ENCODE data around the gene SULF2.

The SULF2 gene

GRCh38 chr20:47691625-47692024 is 93.7 kb downstream of the SULF2 start:
- H3K27me3 Mint-ChIP-seq, result no peaks in the 10 kb centered on the region
- no peak overlapping the region for H3K4me3 Mint-ChIP-seq

GRCh38 chr20:47689731-47690130 is 95.5 kb downstream of the SULF2 start:
- Mint-ChIP-seq H3K27me3 (no peaks in the 10 kb centered on the region), H3K27ac (no peak overlapping the region), H3K4me3 (no peak overlapping the region), H3K4me1 (ENCODE audit: low read depth) (no peaks in the 10 kb centered on the region), H3K9me3 (ENCODE audit: low read depth) (peaks cover 10% of the 10 kb centered on the region), H3K36me3 (peaks cover 8% of the 10 kb centered on the region)

More at GRCh38 chr20:47691625-47692024, 93.7 kb downstream of the SULF2 start:
- Mint-ChIP-seq H3K9me3 (ENCODE audit: low read depth) (peaks cover 10% of the 10 kb centered on the region), H3K27ac (no peak overlapping the region), H3K36me3 (peaks cover 8% of the 10 kb centered on the region), H3K4me1 (ENCODE audit: low read depth) (peaks cover 3% of the 10 kb centered on the region)

- Mint-ChIP-seq H3K9me3 (ENCODE audit: low read depth) (peaks cover 10% of the 10 kb centered on the region), H3K27ac (no peak overlapping the region)
Observed at GRCh38 chr20:47688385-47689381, 96.6 kb downstream of the SULF2 start.

GRCh38 chr20:47687095-47687987 is 97.9 kb downstream of the SULF2 start:
- Mint-ChIP-seq H3K36me3 (peaks cover 8% of the 10 kb centered on the region), H3K9me3 (ENCODE audit: low read depth) (peaks cover 6% of the 10 kb centered on the region), H3K27ac (no peak overlapping the region), H3K27me3 (no peaks in the 10 kb centered on the region), H3K4me1 (ENCODE audit: low read depth) (no peaks in the 10 kb centered on the region), H3K4me3 (no peak overlapping the region)

More at GRCh38 chr20:47688385-47689381, 96.6 kb downstream of the SULF2 start:
- H3K4me1 Mint-ChIP-seq (ENCODE audit: low read depth), result no peaks in the 10 kb centered on the region
- H3K36me3 Mint-ChIP-seq, result peaks cover 8% of the 10 kb centered on the region
- no peaks in the 10 kb centered on the region for H3K27me3 Mint-ChIP-seq
- H3K4me3 Mint-ChIP-seq, result no peak overlapping the region

GRCh38 chr20:47686545-47686944 is 98.7 kb downstream of the SULF2 start:
- Mint-ChIP-seq H3K4me3 (no peak overlapping the region), H3K27me3 (no peaks in the 10 kb centered on the region), H3K27ac (no peak overlapping the region), H3K9me3 (ENCODE audit: low read depth) (peaks cover 6% of the 10 kb centered on the region), H3K4me1 (ENCODE audit: low read depth) (no peaks in the 10 kb centered on the region), H3K36me3 (peaks cover 8% of the 10 kb centered on the region)

- no peaks in the 10 kb centered on the region for H3K4me1 Mint-ChIP-seq (ENCODE audit: low read depth)
- H3K9me3 Mint-ChIP-seq (ENCODE audit: low read depth), result no peaks in the 10 kb centered on the region
- H3K27ac Mint-ChIP-seq, result no peak overlapping the region
- no peak overlapping the region for H3K4me3 Mint-ChIP-seq
- no peaks in the 10 kb centered on the region for H3K27me3 Mint-ChIP-seq
- no peaks in the 10 kb centered on the region for H3K36me3 Mint-ChIP-seq
Observed at GRCh38 chr20:47684306-47685080, 100.8 kb downstream of the SULF2 start.

- Mint-ChIP-seq H3K4me3 (no peak overlapping the region), H3K36me3 (no peaks in the 10 kb centered on the region), H3K4me1 (ENCODE audit: low read depth) (no peaks in the 10 kb centered on the region), H3K9me3 (ENCODE audit: low read depth) (no peaks in the 10 kb centered on the region), H3K27me3 (no peaks in the 10 kb centered on the region), H3K27ac (no peak overlapping the region)
Observed at GRCh38 chr20:47682916-47683315, 102.4 kb downstream of the SULF2 start.

GRCh38 chr20:47682028-47682783 is 103.1 kb downstream of the SULF2 start:
- Mint-ChIP-seq H3K27me3 (no peaks in the 10 kb centered on the region), H3K4me3 (no peak overlapping the region), H3K27ac (no peak overlapping the region), H3K4me1 (ENCODE audit: low read depth) (no peaks in the 10 kb centered on the region), H3K36me3 (no peaks in the 10 kb centered on the region), H3K9me3 (ENCODE audit: low read depth) (no peaks in the 10 kb centered on the region)

GRCh38 chr20:47680804-47681529 is 104.3 kb downstream of the SULF2 start:
- Mint-ChIP-seq H3K4me1 (ENCODE audit: low read depth) (no peaks in the 10 kb centered on the region), H3K9me3 (ENCODE audit: low read depth) (no peaks in the 10 kb centered on the region)

GRCh38 chr20:47679462-47679861 is 105.8 kb downstream of the SULF2 start:
- no peaks in the 10 kb centered on the region for H3K4me1 Mint-ChIP-seq (ENCODE audit: low read depth)
- no peaks in the 10 kb centered on the region for H3K9me3 Mint-ChIP-seq (ENCODE audit: low read depth)

More at GRCh38 chr20:47680804-47681529, 104.3 kb downstream of the SULF2 start:
- H3K27ac Mint-ChIP-seq, result no peak overlapping the region
- H3K27me3 Mint-ChIP-seq, result no peaks in the 10 kb centered on the region
- H3K4me3 Mint-ChIP-seq, result no peak overlapping the region
- no peaks in the 10 kb centered on the region for H3K36me3 Mint-ChIP-seq

GRCh38 chr20:47678536-47678935 is 106.7 kb downstream of the SULF2 start:
- Mint-ChIP-seq H3K36me3 (no peaks in the 10 kb centered on the region), H3K27me3 (no peaks in the 10 kb centered on the region), H3K27ac (no peak overlapping the region), H3K9me3 (ENCODE audit: low read depth) (no peaks in the 10 kb centered on the region), H3K4me3 (no peak overlapping the region), H3K4me1 (ENCODE audit: low read depth) (no peaks in the 10 kb centered on the region)

More at GRCh38 chr20:47679462-47679861, 105.8 kb downstream of the SULF2 start:
- Mint-ChIP-seq H3K27me3 (no peaks in the 10 kb centered on the region), H3K27ac (no peak overlapping the region), H3K36me3 (no peaks in the 10 kb centered on the region), H3K4me3 (no peak overlapping the region)

- Mint-ChIP-seq H3K9me3 (ENCODE audit: low read depth) (no peaks in the 10 kb centered on the region), H3K4me1 (ENCODE audit: low read depth) (no peaks in the 10 kb centered on the region), H3K36me3 (no peaks in the 10 kb centered on the region), H3K4me3 (no peak overlapping the region), H3K27me3 (no peaks in the 10 kb centered on the region), H3K27ac (peak overlapping the region; percentile 5)
Observed at GRCh38 chr20:47677635-47678453, 107.4 kb downstream of the SULF2 start.

All from activated naive CD8-positive, alpha-beta T cell (primary cell).